ENCODE results near the gene TPST2. TPM values are rescaled to one million over a fixed set of nuclear protein-coding genes. Genes with fewer than 3 reads are reported as not detected.

TPST2 gene
- total RNA-seq, 4 donors from 2014 or later, result 32.3 to 110 (median 65.4) TPM

DNA sequence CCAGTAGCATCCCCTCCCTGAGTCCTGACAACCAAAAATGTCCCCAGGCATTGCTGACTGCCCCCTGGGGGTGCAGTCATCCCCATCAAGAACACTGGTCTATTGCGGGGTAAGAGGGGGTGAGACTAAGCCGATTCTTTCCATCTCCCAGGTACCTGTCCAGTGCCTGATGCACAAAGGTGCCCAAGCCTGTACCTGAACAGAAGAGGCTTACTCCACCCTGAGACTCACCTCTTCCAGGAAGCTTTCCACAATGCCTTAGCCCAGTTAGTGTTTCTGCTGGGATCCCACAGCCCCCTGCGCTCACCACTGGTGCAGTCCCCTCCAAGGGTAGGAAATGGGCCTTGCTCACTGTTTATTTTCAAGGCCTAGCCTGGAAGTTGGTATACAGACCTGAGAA, 22.9 kb downstream of the TPST2 start:
- no peak for DNase-seq
- Histone ChIP-seq H3K27me3 (no peaks in the 10 kb centered on the region), H3K9me3 (no peaks in the 10 kb centered on the region), H3K4me1 (peaks cover 27 to 31% of the 10 kb centered on the region in 2 donors), H3K27ac (peak overlapping the region in 3 of 4 donors; percentile 73 to 92 (median 76)), H3K36me3 (peaks cover 0 to 9% of the 10 kb centered on the region in 2 donors), H3K4me3 (no peak overlapping the region)
- TF ChIP-seq, protein P1, sequence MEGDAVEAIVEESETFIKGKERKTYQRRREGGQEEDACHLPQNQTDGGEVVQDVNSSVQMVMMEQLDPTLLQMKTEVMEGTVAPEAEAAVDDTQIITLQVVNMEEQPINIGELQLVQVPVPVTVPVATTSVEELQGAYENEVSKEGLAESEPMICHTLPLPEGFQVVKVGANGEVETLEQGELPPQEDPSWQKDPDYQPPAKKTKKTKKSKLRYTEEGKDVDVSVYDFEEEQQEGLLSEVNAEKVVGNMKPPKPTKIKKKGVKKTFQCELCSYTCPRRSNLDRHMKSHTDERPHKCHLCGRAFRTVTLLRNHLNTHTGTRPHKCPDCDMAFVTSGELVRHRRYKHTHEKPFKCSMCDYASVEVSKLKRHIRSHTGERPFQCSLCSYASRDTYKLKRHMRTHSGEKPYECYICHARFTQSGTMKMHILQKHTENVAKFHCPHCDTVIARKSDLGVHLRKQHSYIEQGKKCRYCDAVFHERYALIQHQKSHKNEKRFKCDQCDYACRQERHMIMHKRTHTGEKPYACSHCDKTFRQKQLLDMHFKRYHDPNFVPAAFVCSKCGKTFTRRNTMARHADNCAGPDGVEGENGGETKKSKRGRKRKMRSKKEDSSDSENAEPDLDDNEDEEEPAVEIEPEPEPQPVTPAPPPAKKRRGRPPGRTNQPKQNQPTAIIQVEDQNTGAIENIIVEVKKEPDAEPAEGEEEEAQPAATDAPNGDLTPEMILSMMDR (IDR thresholded peaks at IDR 0.05 in 4 of 5, conservative IDR thresholded peaks at IDR 0.05 in 1 of 5), result no peak
- no peak for TF ChIP-seq POLR2A (IDR thresholded peaks at IDR 0.05)
- ATAC-seq, result no peak
- in situ Hi-C loops (cut with MboI; ENCODE audit: low sequenced_read_pairs in 4 of 4), result no loop called here
- intact Hi-C loops (cut with DNase I; ENCODE audit: low total_unique reads), result no loop called here

GRCh38 chr22:26565889-26566288, 24.0 kb downstream of the TPST2 start:
- intact Hi-C loops (cut with DNase I; ENCODE audit: low total_unique reads) (no loop called here), in situ Hi-C loops (cut with MboI; ENCODE audit: low sequenced_read_pairs in 4 of 4) (no loop called here)
- peak overlapping the region in 3 of 4 donors; percentile 12 to 92 (median 22) for H3K27ac ChIP-seq
- TF ChIP-seq POLR2A (IDR thresholded peaks at IDR 0.05), result no peak
- TF ChIP-seq, protein P1 (IDR thresholded peaks at IDR 0.05 in 4 of 5, conservative IDR thresholded peaks at IDR 0.05 in 1 of 5), result no peak
- ATAC-seq, result no peak
- no peaks in the 10 kb centered on the region for H3K9me3 ChIP-seq
- no peak overlapping the region for H3K4me3 ChIP-seq
- H3K4me1 ChIP-seq, result peaks cover 35 to 38% of the 10 kb centered on the region in 2 donors
- no peak for DNase-seq
- H3K36me3 ChIP-seq, result peaks cover 0 to 9% of the 10 kb centered on the region in 2 donors
- H3K27me3 ChIP-seq, result no peaks in the 10 kb centered on the region

DNA sequence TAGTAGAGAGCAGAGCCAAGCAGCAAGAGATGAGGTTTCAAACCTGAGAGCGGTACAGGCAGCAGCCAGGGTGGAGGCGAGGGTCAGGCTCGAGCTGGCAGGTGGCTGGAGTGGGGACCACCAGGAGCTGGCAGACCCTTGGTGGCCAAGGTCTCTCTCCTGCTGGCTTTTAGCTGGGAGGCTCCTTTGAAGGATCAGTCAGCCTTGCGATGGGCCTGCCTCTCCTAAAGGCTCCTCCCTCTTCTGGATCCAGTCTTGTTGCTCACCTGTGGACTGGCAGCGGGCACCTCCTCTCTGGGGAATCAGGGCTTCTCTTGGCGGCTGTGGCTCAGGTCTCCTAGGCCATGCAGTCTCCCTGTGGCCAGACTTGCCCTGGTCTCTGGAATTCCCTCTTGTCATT, 24.8 kb downstream of the TPST2 start:
- Histone ChIP-seq H3K4me3 (no peak overlapping the region), H3K4me1 (peaks cover 37 to 41% of the 10 kb centered on the region in 2 donors), H3K36me3 (peaks cover 0 to 9% of the 10 kb centered on the region in 2 donors), H3K27ac (peak overlapping the region in 3 of 4 donors; percentile 15 to 92 (median 28)), H3K9me3 (no peaks in the 10 kb centered on the region), H3K27me3 (no peaks in the 10 kb centered on the region)
- ATAC-seq (no peak), DNase-seq (no peak)
- in situ Hi-C loops (cut with MboI; ENCODE audit: low sequenced_read_pairs in 4 of 4), result no loop called here
- intact Hi-C loops (cut with DNase I; ENCODE audit: low total_unique reads), result no loop called here
- TF ChIP-seq, protein P1 (IDR thresholded peaks at IDR 0.05 in 4 of 5, conservative IDR thresholded peaks at IDR 0.05 in 1 of 5), result no peak
- no peak for TF ChIP-seq POLR2A (IDR thresholded peaks at IDR 0.05)

DNA sequence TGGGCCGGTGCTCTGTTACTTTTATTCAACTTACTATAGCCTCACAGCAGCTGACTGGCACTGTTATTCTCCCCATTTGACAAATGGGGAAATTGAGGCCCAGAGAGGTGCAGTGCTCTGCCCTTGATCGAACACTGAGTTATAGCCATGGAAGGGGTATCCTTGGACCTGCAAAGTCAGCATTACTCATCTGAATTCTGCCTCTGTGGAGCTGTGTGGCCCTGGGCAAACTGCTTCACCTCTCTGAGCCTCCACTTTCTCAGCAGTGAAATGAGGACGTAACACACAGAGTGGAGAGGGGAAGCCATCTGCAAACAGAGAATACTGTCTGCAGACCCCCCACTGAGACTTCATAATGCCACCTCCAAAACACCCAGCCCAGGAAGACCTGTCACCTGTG, 25.3 kb downstream of the TPST2 start:
- H3K27ac ChIP-seq, result peak overlapping the region in 3 of 4 donors; percentile 3 to 92 (median 90)
- H3K4me3 ChIP-seq, result no peak overlapping the region
- DNase-seq, result no peak
- TF ChIP-seq, protein P1 (IDR thresholded peaks at IDR 0.05 in 4 of 5, conservative IDR thresholded peaks at IDR 0.05 in 1 of 5), result no peak
- no peak for TF ChIP-seq POLR2A (IDR thresholded peaks at IDR 0.05)
- intact Hi-C loops (cut with DNase I; ENCODE audit: low total_unique reads) (loop anchor here (5.0 kb wide), 1 partner anchor 82 kb away; the partner anchor contains the start of genes HPS4 and SRRD), in situ Hi-C loops (cut with MboI; ENCODE audit: low sequenced_read_pairs in 4 of 4) (no loop called here)
- no peaks in the 10 kb centered on the region for H3K9me3 ChIP-seq
- H3K36me3 ChIP-seq, result peaks cover 0 to 9% of the 10 kb centered on the region in 2 donors
- no peak for ATAC-seq
- peaks cover 38 to 44% of the 10 kb centered on the region in 2 donors for H3K4me1 ChIP-seq
- H3K27me3 ChIP-seq, result no peaks in the 10 kb centered on the region

- intact Hi-C loops (cut with DNase I; ENCODE audit: low total_unique reads), result loop anchor here (5.0 kb wide), 1 partner anchor 82 kb away; the partner anchor contains the start of genes HPS4 and SRRD
- H3K4me1 ChIP-seq, result peaks cover 43 to 49% of the 10 kb centered on the region in 2 donors
- no peaks in the 10 kb centered on the region for H3K27me3 ChIP-seq
- H3K36me3 ChIP-seq, result peaks cover 0 to 9% of the 10 kb centered on the region in 2 donors
- ATAC-seq (no peak), DNase-seq (no peak)
- TF ChIP-seq, protein P1 (IDR thresholded peaks at IDR 0.05 in 4 of 5, conservative IDR thresholded peaks at IDR 0.05 in 1 of 5), result no peak
- TF ChIP-seq POLR2A (IDR thresholded peaks at IDR 0.05), result no peak
- no peaks in the 10 kb centered on the region for H3K9me3 ChIP-seq
- no peak overlapping the region for H3K4me3 ChIP-seq
- in situ Hi-C loops (cut with MboI; ENCODE audit: low sequenced_read_pairs in 4 of 4), result no loop called here
- H3K27ac ChIP-seq, result peak overlapping the region in 3 of 4 donors; percentile 3 to 92 (median 90)
Observed at GRCh38 chr22:26564181-26564580, 25.8 kb downstream of the TPST2 start.
